WTC11 (cell line): ENCODE data around the gene OLIG1. TPM values are rescaled to one million over a fixed set of nuclear protein-coding genes. Genes with fewer than 3 reads are reported as not detected.

ENCODE experiments used
- ATAC-seq: fragments of 200-7000 bp; cut with Tn5 transposase; 2 replicates; pipeline ENCODE4 v1.10.0; 2021; ENCODE audit warnings: mild to moderate bottlenecking, moderate library complexity
- CTCF ChIA-PET: fragments of 300-600 bp; sonication (Branson Sonifier 250); formaldehyde crosslinking; loops from one replicate; lab custom pipeline; 2021; ENCODE audit warnings: antibody characterized with exemption; lab: Charles Lee
- POLR2A ChIA-PET: fragments of 350-600 bp; sonication (Branson Sonifier 250); formaldehyde crosslinking; loops from one replicate; lab custom pipeline; 2021; ENCODE audit warnings: antibody characterized with exemption; lab: Charles Lee
- DNase-seq: peaks from one replicate; pipeline ENCODE4 v3.0.0; 2021; ENCODE audit warnings: low spot score
- H3K27ac Mint-ChIP-seq: 2 replicates; pipeline ENCODE4 v1.8.0; 2021; ENCODE audit warnings: mixed read lengths
- H3K27me3 Mint-ChIP-seq: 2 replicates; pipeline ENCODE4 v1.8.0; 2021; ENCODE audit warnings: low read depth, mild to moderate bottlenecking, moderate library complexity, mixed read lengths
- H3K36me3 Mint-ChIP-seq: 2 replicates; pipeline ENCODE4 v1.8.0; 2021; ENCODE audit warnings: mixed read lengths
- H3K4me1 Mint-ChIP-seq: 2 replicates; pipeline ENCODE4 v1.8.0; 2022; ENCODE audit warnings: mixed read lengths
- H3K4me3 Mint-ChIP-seq: 2 replicates; pipeline ENCODE4 v1.8.0; 2021; ENCODE audit warnings: mild to moderate bottlenecking, moderate library complexity, mixed read lengths
- H3K9me3 Mint-ChIP-seq: 2 replicates; pipeline ENCODE4 v1.8.0; 2021; ENCODE audit warnings: mixed read lengths
- ATF3 ChIP-seq: sonication (generic); formaldehyde crosslinking; conservative IDR thresholded peaks from 2 replicates; pipeline ENCODE4 v1.8.1; 2022; ENCODE audit warnings: mild to moderate bottlenecking, missing genetic modification reagents
- CTCF ChIP-seq: fragments of 200-600 bp; IDR thresholded peaks from 2 replicates; pipeline ENCODE4 v1.8.0; 2022; ENCODE audit warnings: antibody characterized with exemption
- E2F4 ChIP-seq: sonication (generic); formaldehyde crosslinking; IDR thresholded peaks from 2 replicates; pipeline ENCODE4 v1.8.1; 2022; ENCODE audit warnings: low read depth, mild to moderate bottlenecking, moderate library complexity, missing genetic modification reagents, borderline replicate concordance
- NFATC4 ChIP-seq: fragments of 250-450 bp; sonication (Bioruptor Pico); IDR thresholded peaks from 2 replicates; pipeline ENCODE4 v1.9.0; 2021; ENCODE audit warnings: mild to moderate bottlenecking
- NR3C1 ChIP-seq: sonication (generic); formaldehyde crosslinking; conservative IDR thresholded peaks from 2 replicates; pipeline ENCODE4 v1.8.1; 2023; ENCODE audit warnings: low read depth, mild to moderate bottlenecking, missing genetic modification reagents
- OVOL2 ChIP-seq: fragments of 250-450 bp; sonication (Bioruptor Pico); IDR thresholded peaks from 2 replicates; pipeline ENCODE4 v1.9.0; 2021; ENCODE audit warnings: mild to moderate bottlenecking, borderline replicate concordance
- PRRX2 ChIP-seq: fragments of 250-450 bp; sonication (Bioruptor Pico); IDR thresholded peaks from 2 replicates; pipeline ENCODE4 v1.8.0; 2021; ENCODE audit warnings: mild to moderate bottlenecking
- SMAD3 ChIP-seq: sonication (generic); formaldehyde crosslinking; IDR thresholded peaks from 2 replicates; pipeline ENCODE4 v1.8.0; 2022; ENCODE audit warnings: missing genetic modification reagents, mild to moderate bottlenecking, borderline replicate concordance
- SOX15 ChIP-seq: fragments of 250-450 bp; sonication (Bioruptor Pico); IDR thresholded peaks from 2 replicates; pipeline ENCODE4 v1.9.0; 2021; ENCODE audit warnings: mild to moderate bottlenecking
- TCF7 ChIP-seq: sonication (generic); formaldehyde crosslinking; IDR thresholded peaks from 2 replicates; pipeline ENCODE4 v1.8.0; 2022; ENCODE audit warnings: mild to moderate bottlenecking, low read depth, missing genetic modification reagents, moderate library complexity
- ZBTB21 ChIP-seq: sonication (generic); formaldehyde crosslinking; IDR thresholded peaks from 2 replicates; pipeline ENCODE4 v1.8.1; 2023; ENCODE audit warnings: mild to moderate bottlenecking, missing genetic modification reagents, borderline replicate concordance
- total RNA-seq: library from RNA; stranded (reverse); gene quantifications from 3 replicates; pipeline ENCODE4 v1.2.3, GENCODE V29; 2021
- TF ChIP-seq, protein P1 (sequence below): fragments of 250-450 bp; sonication (Bioruptor Pico); conservative IDR thresholded peaks from 2 replicates; pipeline ENCODE4 v1.9.0; 2021; ENCODE audit warnings: mild to moderate bottlenecking
- TF ChIP-seq, protein P2 (sequence below): fragments of 250-450 bp; sonication (Bioruptor Pico); IDR thresholded peaks from 2 replicates; pipeline ENCODE4 v1.9.0; 2021; ENCODE audit warnings: mild to moderate bottlenecking, borderline replicate concordance
- TF ChIP-seq, protein P3 (sequence below): fragments of 250-450 bp; sonication (Bioruptor Pico); IDR thresholded peaks from 2 replicates; pipeline ENCODE4 v1.9.0; 2021; ENCODE audit warnings: mild to moderate bottlenecking
- TF ChIP-seq, protein P4 (sequence below): sonication (generic); formaldehyde crosslinking; IDR thresholded peaks from 2 replicates; pipeline ENCODE4 v1.8.1; 2023; ENCODE audit warnings: mild to moderate bottlenecking, missing genetic modification reagents, borderline replicate concordance

The OLIG1 gene
- total RNA-seq, 1 experiment from 2014 or later: 2.1 TPM

DNA sequence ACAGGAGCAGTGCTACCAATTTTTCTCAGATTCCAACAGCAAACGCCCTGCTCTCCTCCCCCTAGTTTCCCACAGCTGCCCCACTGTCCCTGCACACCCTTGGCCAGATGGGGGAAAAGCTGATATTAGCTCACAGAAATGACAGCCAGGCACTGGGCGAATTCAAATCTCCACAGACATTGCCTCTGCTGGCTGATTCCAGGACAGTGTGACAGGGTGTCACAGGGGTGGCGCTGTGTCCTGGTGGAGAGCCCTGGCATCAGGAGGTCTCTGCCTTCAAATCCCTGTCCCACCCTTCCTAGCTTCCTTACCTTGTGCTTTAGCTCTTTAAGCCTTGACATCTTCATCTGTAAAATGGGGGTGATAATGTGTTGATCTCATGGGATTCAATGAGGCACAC lies 10.4 kb downstream of the OLIG1 start:
- CTCF ChIA-PET: interaction anchor here (0.6 to 1.5 kb wide), 4 partner anchors 9 to 140 kb away, joined by 3 to 6 read pairs (median 5); no protein-coding TSS in a partner anchor
- ATAC-seq (no peak), DNase-seq (no peak)
- no peak overlapping the region; the same call in 1 of the 2 replicates for H3K27ac Mint-ChIP-seq
- H3K36me3 Mint-ChIP-seq: no peaks in the 10 kb centered on the region
- POLR2A ChIA-PET: no interaction called here
- H3K4me1 Mint-ChIP-seq: peaks cover 32% of the 10 kb centered on the region
- peaks cover 23% of the 10 kb centered on the region for H3K27me3 Mint-ChIP-seq
- H3K4me3 Mint-ChIP-seq: no peak overlapping the region
- TF ChIP-seq TCF7 (CRISPR knock-in tag) (no peak), PRRX2 (CRISPR knock-in tag) (no peak), SMAD3 (CRISPR knock-in tag) (no peak), NR3C1 (CRISPR knock-in tag) (no peak)
- TF ChIP-seq, protein P1, sequence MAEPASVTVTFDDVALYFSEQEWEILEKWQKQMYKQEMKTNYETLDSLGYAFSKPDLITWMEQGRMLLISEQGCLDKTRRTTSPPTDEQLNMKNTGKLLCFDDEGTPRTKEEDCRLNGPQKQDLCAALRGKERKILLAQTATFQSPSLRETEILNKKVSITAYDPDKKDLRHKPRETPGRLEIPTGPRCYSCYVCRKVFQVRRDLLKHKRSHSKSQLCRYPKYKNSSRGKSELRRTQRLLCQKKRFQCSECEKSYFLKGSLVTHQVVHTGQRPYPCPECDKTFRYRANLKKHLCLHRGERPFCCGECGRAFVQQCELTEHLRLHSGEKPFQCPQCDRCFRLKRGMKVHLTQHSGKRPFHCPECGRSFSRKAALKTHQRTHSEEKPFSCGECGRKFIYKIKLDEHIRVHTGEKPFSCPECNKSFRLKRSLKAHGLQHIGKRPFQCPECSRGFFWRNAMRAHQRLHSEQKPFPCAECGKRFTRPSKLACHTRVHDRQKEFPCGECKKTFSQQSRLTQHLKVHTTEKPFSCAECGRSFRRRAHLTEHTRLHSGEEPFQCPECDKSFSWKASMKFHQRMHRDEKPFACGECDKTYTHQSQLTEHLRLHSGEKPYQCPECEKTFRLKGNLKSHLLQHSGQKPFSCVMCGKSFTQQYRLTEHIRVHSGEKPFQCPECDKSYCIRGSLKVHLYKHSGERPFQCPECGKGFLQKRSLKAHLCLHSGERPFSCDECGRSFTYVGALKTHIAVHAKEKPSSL (CRISPR knock-in tag): no peak
- TF ChIP-seq, protein P2, sequence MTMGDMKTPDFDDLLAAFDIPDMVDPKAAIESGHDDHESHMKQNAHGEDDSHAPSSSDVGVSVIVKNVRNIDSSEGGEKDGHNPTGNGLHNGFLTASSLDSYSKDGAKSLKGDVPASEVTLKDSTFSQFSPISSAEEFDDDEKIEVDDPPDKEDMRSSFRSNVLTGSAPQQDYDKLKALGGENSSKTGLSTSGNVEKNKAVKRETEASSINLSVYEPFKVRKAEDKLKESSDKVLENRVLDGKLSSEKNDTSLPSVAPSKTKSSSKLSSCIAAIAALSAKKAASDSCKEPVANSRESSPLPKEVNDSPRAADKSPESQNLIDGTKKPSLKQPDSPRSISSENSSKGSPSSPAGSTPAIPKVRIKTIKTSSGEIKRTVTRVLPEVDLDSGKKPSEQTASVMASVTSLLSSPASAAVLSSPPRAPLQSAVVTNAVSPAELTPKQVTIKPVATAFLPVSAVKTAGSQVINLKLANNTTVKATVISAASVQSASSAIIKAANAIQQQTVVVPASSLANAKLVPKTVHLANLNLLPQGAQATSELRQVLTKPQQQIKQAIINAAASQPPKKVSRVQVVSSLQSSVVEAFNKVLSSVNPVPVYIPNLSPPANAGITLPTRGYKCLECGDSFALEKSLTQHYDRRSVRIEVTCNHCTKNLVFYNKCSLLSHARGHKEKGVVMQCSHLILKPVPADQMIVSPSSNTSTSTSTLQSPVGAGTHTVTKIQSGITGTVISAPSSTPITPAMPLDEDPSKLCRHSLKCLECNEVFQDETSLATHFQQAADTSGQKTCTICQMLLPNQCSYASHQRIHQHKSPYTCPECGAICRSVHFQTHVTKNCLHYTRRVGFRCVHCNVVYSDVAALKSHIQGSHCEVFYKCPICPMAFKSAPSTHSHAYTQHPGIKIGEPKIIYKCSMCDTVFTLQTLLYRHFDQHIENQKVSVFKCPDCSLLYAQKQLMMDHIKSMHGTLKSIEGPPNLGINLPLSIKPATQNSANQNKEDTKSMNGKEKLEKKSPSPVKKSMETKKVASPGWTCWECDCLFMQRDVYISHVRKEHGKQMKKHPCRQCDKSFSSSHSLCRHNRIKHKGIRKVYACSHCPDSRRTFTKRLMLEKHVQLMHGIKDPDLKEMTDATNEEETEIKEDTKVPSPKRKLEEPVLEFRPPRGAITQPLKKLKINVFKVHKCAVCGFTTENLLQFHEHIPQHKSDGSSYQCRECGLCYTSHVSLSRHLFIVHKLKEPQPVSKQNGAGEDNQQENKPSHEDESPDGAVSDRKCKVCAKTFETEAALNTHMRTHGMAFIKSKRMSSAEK: no peak
- TF ChIP-seq, protein P3, sequence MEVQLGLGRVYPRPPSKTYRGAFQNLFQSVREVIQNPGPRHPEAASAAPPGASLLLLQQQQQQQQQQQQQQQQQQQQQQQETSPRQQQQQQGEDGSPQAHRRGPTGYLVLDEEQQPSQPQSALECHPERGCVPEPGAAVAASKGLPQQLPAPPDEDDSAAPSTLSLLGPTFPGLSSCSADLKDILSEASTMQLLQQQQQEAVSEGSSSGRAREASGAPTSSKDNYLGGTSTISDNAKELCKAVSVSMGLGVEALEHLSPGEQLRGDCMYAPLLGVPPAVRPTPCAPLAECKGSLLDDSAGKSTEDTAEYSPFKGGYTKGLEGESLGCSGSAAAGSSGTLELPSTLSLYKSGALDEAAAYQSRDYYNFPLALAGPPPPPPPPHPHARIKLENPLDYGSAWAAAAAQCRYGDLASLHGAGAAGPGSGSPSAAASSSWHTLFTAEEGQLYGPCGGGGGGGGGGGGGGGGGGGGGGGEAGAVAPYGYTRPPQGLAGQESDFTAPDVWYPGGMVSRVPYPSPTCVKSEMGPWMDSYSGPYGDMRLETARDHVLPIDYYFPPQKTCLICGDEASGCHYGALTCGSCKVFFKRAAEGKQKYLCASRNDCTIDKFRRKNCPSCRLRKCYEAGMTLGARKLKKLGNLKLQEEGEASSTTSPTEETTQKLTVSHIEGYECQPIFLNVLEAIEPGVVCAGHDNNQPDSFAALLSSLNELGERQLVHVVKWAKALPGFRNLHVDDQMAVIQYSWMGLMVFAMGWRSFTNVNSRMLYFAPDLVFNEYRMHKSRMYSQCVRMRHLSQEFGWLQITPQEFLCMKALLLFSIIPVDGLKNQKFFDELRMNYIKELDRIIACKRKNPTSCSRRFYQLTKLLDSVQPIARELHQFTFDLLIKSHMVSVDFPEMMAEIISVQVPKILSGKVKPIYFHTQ: no peak
- no peaks in the 10 kb centered on the region for H3K9me3 Mint-ChIP-seq

- H3K36me3 Mint-ChIP-seq: no peaks in the 10 kb centered on the region
- TF ChIP-seq ZBTB21 (no peak), OVOL2 (no peak), CTCF (no peak)
- no peaks in the 10 kb centered on the region for H3K9me3 Mint-ChIP-seq
- H3K27ac Mint-ChIP-seq: no peak overlapping the region; the same call in 1 of the 2 replicates
- ChIA-PET CTCF (interaction anchor here (0.6 to 1.5 kb wide), 4 partner anchors 8 to 140 kb away, joined by 3 to 6 read pairs (median 5); no protein-coding TSS in a partner anchor), POLR2A (no interaction called here)
- peaks cover 28% of the 10 kb centered on the region for H3K4me1 Mint-ChIP-seq
- DNase-seq (no peak), ATAC-seq (no peak)
- peaks cover 19% of the 10 kb centered on the region for H3K27me3 Mint-ChIP-seq
- H3K4me3 Mint-ChIP-seq: no peak overlapping the region
Observed at GRCh38 chr21:33080776-33081175, 10.8 kb downstream of the OLIG1 start.

- no peak for ATAC-seq
- H3K4me1 Mint-ChIP-seq: peaks cover 19% of the 10 kb centered on the region
- no peak overlapping the region for H3K4me3 Mint-ChIP-seq
- no peak for DNase-seq
- no peak overlapping the region for H3K27ac Mint-ChIP-seq
- CTCF ChIA-PET: interaction anchor here (1.4 to 2.8 kb wide), 3 partner anchors 8 to 63 kb away, joined by 3 to 15 read pairs (median 5); partner anchors contain the start of gene OLIG2
- H3K9me3 Mint-ChIP-seq: no peaks in the 10 kb centered on the region
- POLR2A ChIA-PET: interaction anchor here (0.7 kb wide), 1 partner anchor 327 kb away, joined by 3 read pairs; no protein-coding TSS in a partner anchor
- no peaks in the 10 kb centered on the region for H3K27me3 Mint-ChIP-seq
- no peaks in the 10 kb centered on the region for H3K36me3 Mint-ChIP-seq
- TF ChIP-seq E2F4 (CRISPR knock-in tag) (no peak), ATF3 (CRISPR knock-in tag) (no peak), SOX15 (no peak), NFATC4 (no peak)
- TF ChIP-seq, protein P4, sequence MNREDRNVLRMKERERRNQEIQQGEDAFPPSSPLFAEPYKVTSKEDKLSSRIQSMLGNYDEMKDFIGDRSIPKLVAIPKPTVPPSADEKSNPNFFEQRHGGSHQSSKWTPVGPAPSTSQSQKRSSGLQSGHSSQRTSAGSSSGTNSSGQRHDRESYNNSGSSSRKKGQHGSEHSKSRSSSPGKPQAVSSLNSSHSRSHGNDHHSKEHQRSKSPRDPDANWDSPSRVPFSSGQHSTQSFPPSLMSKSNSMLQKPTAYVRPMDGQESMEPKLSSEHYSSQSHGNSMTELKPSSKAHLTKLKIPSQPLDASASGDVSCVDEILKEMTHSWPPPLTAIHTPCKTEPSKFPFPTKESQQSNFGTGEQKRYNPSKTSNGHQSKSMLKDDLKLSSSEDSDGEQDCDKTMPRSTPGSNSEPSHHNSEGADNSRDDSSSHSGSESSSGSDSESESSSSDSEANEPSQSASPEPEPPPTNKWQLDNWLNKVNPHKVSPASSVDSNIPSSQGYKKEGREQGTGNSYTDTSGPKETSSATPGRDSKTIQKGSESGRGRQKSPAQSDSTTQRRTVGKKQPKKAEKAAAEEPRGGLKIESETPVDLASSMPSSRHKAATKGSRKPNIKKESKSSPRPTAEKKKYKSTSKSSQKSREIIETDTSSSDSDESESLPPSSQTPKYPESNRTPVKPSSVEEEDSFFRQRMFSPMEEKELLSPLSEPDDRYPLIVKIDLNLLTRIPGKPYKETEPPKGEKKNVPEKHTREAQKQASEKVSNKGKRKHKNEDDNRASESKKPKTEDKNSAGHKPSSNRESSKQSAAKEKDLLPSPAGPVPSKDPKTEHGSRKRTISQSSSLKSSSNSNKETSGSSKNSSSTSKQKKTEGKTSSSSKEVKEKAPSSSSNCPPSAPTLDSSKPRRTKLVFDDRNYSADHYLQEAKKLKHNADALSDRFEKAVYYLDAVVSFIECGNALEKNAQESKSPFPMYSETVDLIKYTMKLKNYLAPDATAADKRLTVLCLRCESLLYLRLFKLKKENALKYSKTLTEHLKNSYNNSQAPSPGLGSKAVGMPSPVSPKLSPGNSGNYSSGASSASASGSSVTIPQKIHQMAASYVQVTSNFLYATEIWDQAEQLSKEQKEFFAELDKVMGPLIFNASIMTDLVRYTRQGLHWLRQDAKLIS (CRISPR knock-in tag): no peak
Observed at GRCh38 chr21:33088384-33088783, 18.4 kb downstream of the OLIG1 start.
